WTC11 (cell line): ENCODE measurements around the gene ZNRF3. TPM values are rescaled to one million over a fixed set of nuclear protein-coding genes. Genes with fewer than 3 reads are reported as not detected.

Source experiments
- ERG ChIP-seq: fragments of 250-450 bp; sonication (Bioruptor Pico); IDR thresholded peaks from 2 replicates; pipeline ENCODE4 v1.8.0; 2021; ENCODE audit warnings: mild to moderate bottlenecking
- GTF2I ChIP-seq: fragments of 250-450 bp; sonication (Bioruptor Pico); conservative IDR thresholded peaks from 2 replicates; pipeline ENCODE4 v1.4.0; 2021; ENCODE audit warnings: mild to moderate bottlenecking
- HMGXB4 ChIP-seq: sonication (generic); formaldehyde crosslinking; IDR thresholded peaks from 2 replicates; pipeline ENCODE4 v1.8.1; 2023; ENCODE audit warnings: mild to moderate bottlenecking, moderate library complexity, missing genetic modification reagents
- JUN ChIP-seq: sonication (generic); formaldehyde crosslinking; IDR thresholded peaks from 2 replicates; pipeline ENCODE4 v1.8.0; 2023; ENCODE audit warnings: mild to moderate bottlenecking, missing genetic modification reagents
- MXD4 ChIP-seq: fragments of 250-450 bp; sonication (Bioruptor Pico); IDR thresholded peaks from 2 replicates; pipeline ENCODE4 v1.8.0; 2021; ENCODE audit warnings: mild to moderate bottlenecking, moderate library complexity, borderline replicate concordance
- NFATC4 ChIP-seq: fragments of 250-450 bp; sonication (Bioruptor Pico); IDR thresholded peaks from 2 replicates; pipeline ENCODE4 v1.9.0; 2021; ENCODE audit warnings: mild to moderate bottlenecking
- PRDM15 ChIP-seq: sonication (generic); formaldehyde crosslinking; IDR thresholded peaks from 2 replicates; pipeline ENCODE4 v1.8.0; 2022; ENCODE audit warnings: missing genetic modification reagents
- SMAD3 ChIP-seq: sonication (generic); formaldehyde crosslinking; IDR thresholded peaks from 2 replicates; pipeline ENCODE4 v1.8.0; 2022; ENCODE audit warnings: missing genetic modification reagents, mild to moderate bottlenecking, borderline replicate concordance
- SMAD4 ChIP-seq: sonication (generic); formaldehyde crosslinking; IDR thresholded peaks from 2 replicates; pipeline ENCODE4 v1.8.0; 2022; ENCODE audit warnings: mild to moderate bottlenecking, missing genetic modification reagents
- ZNF121 ChIP-seq: sonication (generic); formaldehyde crosslinking; IDR thresholded peaks from 2 replicates; pipeline ENCODE4 v1.8.0; 2023; ENCODE audit warnings: missing genetic modification reagents
- ZNF138 ChIP-seq: sonication (generic); formaldehyde crosslinking; conservative IDR thresholded peaks from 2 replicates; pipeline ENCODE4 v1.8.1; 2022; ENCODE audit warnings: mild to moderate bottlenecking, moderate library complexity, missing genetic modification reagents
- ZNF512 ChIP-seq: sonication (generic); formaldehyde crosslinking; IDR thresholded peaks from 2 replicates; pipeline ENCODE4 v1.8.1; 2022; ENCODE audit warnings: missing genetic modification reagents, borderline replicate concordance
- total RNA-seq: library from RNA; stranded (reverse); gene quantifications from 3 replicates; pipeline ENCODE4 v1.2.3, GENCODE V29; 2021
- TF ChIP-seq, protein P1 (sequence below): sonication (generic); formaldehyde crosslinking; IDR thresholded peaks from 2 replicates; pipeline ENCODE4 v1.8.1; 2023; ENCODE audit warnings: mild to moderate bottlenecking, missing genetic modification reagents, borderline replicate concordance
- TF ChIP-seq, protein P2 (sequence below): fragments of 250-450 bp; sonication (Bioruptor Pico); IDR thresholded peaks from 2 replicates; pipeline ENCODE4 v1.9.0; 2021; ENCODE audit warnings: mild to moderate bottlenecking
- TF ChIP-seq, protein P3 (sequence below): sonication (generic); formaldehyde crosslinking; conservative IDR thresholded peaks from 2 replicates; pipeline ENCODE4 v1.8.1; 2023; ENCODE audit warnings: mild to moderate bottlenecking, low read depth, missing genetic modification reagents, moderate library complexity

Gene ZNRF3
- total RNA-seq, 1 experiment from 2014 or later: 25.4 TPM

DNA sequence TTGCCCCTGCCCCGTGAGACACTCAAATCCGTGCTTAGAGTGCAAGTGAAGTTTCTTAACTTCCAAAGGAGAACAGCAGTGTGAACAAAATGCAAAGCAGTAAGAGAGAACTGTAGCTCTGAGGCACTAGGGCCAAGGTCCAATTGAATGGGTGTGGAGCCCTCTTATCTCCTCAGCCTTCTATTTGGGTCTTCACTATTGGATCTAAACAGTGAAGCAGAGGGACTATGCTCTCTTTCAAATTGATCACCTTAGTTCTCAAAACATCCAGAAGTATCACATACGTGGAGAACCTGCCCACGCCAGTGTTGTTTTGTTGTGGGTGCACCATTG lies 128.7 kb downstream of the ZNRF3 start (continued):
- TF ChIP-seq, protein P1, sequence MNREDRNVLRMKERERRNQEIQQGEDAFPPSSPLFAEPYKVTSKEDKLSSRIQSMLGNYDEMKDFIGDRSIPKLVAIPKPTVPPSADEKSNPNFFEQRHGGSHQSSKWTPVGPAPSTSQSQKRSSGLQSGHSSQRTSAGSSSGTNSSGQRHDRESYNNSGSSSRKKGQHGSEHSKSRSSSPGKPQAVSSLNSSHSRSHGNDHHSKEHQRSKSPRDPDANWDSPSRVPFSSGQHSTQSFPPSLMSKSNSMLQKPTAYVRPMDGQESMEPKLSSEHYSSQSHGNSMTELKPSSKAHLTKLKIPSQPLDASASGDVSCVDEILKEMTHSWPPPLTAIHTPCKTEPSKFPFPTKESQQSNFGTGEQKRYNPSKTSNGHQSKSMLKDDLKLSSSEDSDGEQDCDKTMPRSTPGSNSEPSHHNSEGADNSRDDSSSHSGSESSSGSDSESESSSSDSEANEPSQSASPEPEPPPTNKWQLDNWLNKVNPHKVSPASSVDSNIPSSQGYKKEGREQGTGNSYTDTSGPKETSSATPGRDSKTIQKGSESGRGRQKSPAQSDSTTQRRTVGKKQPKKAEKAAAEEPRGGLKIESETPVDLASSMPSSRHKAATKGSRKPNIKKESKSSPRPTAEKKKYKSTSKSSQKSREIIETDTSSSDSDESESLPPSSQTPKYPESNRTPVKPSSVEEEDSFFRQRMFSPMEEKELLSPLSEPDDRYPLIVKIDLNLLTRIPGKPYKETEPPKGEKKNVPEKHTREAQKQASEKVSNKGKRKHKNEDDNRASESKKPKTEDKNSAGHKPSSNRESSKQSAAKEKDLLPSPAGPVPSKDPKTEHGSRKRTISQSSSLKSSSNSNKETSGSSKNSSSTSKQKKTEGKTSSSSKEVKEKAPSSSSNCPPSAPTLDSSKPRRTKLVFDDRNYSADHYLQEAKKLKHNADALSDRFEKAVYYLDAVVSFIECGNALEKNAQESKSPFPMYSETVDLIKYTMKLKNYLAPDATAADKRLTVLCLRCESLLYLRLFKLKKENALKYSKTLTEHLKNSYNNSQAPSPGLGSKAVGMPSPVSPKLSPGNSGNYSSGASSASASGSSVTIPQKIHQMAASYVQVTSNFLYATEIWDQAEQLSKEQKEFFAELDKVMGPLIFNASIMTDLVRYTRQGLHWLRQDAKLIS (CRISPR knock-in tag): no peak
- TF ChIP-seq HMGXB4 (CRISPR knock-in tag): no peak
- no peak for TF ChIP-seq PRDM15 (CRISPR knock-in tag)
- TF ChIP-seq MXD4 (CRISPR knock-in tag): no peak
- TF ChIP-seq, protein P2, sequence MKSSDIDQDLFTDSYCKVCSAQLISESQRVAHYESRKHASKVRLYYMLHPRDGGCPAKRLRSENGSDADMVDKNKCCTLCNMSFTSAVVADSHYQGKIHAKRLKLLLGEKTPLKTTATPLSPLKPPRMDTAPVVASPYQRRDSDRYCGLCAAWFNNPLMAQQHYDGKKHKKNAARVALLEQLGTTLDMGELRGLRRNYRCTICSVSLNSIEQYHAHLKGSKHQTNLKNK (CRISPR knock-in tag): no peak
- TF ChIP-seq, protein P3, sequence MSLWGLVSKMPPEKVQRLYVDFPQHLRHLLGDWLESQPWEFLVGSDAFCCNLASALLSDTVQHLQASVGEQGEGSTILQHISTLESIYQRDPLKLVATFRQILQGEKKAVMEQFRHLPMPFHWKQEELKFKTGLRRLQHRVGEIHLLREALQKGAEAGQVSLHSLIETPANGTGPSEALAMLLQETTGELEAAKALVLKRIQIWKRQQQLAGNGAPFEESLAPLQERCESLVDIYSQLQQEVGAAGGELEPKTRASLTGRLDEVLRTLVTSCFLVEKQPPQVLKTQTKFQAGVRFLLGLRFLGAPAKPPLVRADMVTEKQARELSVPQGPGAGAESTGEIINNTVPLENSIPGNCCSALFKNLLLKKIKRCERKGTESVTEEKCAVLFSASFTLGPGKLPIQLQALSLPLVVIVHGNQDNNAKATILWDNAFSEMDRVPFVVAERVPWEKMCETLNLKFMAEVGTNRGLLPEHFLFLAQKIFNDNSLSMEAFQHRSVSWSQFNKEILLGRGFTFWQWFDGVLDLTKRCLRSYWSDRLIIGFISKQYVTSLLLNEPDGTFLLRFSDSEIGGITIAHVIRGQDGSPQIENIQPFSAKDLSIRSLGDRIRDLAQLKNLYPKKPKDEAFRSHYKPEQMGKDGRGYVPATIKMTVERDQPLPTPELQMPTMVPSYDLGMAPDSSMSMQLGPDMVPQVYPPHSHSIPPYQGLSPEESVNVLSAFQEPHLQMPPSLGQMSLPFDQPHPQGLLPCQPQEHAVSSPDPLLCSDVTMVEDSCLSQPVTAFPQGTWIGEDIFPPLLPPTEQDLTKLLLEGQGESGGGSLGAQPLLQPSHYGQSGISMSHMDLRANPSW (CRISPR knock-in tag): no peak
- TF ChIP-seq JUN: no peak
- TF ChIP-seq ZNF512 (CRISPR knock-in tag): no peak
- no peak for TF ChIP-seq ERG (CRISPR knock-in tag)
- TF ChIP-seq ZNF138 (CRISPR knock-in tag): no peak
- no peak for TF ChIP-seq SMAD3
- TF ChIP-seq SMAD4: no peak
- TF ChIP-seq NFATC4: no peak
- no peak for TF ChIP-seq ZNF121 (CRISPR knock-in tag)
- TF ChIP-seq GTF2I (CRISPR knock-in tag): no peak
